BLaER1 treated with 17β-estradiol and CSF1 and Interleukin-3, amounts not matched to agents 10 nM and 100 nM (cell line): ENCODE measurements around the gene PLD5.
A peak's percentile ranks its signal among the peaks of the same experiment; 100 is the strongest.
"Not testable (repeated sequence)": the region's sequence is repeated elsewhere in the genome, so short reads cannot be mapped to it uniquely, and the experiment has no call there.

ENCODE experiments used
- H3K27ac ChIP-seq, 11 experiments: shearing (Covaris generic); formaldehyde crosslinking; 2 replicates each; pipeline ENCODE4 v1.8.1; 2022
- H3K27me3 ChIP-seq, 11 experiments: shearing (Covaris generic); formaldehyde crosslinking; 2 replicates each; pipeline ENCODE4 v1.8.1; 2022
- H3K36me3 ChIP-seq, 11 experiments: shearing (Covaris generic); formaldehyde crosslinking; 2 replicates each; pipeline ENCODE4 v1.8.1; 2022
- H3K4me1 ChIP-seq, 10 experiments: shearing (Covaris generic); formaldehyde crosslinking; 2 replicates each; pipeline ENCODE4 v1.8.1; 2022
- H3K4me2 ChIP-seq, 11 experiments: shearing (Covaris generic); formaldehyde crosslinking; 2 replicates each; pipeline ENCODE4 v1.8.1; 2022
- H3K4me3 ChIP-seq, 10 experiments: shearing (Covaris generic); formaldehyde crosslinking; 2 replicates each; pipeline ENCODE4 v1.8.1; 2022
- H3K9ac ChIP-seq, 11 experiments: shearing (Covaris generic); formaldehyde crosslinking; 2 replicates each; pipeline ENCODE4 v1.8.1; 2022
- H3K9me3 ChIP-seq, 11 experiments: shearing (Covaris generic); formaldehyde crosslinking; replicated peaks in 1 of 11; 2 replicates each; pipeline ENCODE4 v1.8.1; 2022
- H4K20me1 ChIP-seq, 11 experiments: shearing (Covaris generic); formaldehyde crosslinking; 2 replicates each; pipeline ENCODE4 v1.8.1; 2022
- Cebpa-rat ChIP-seq, 11 experiments: shearing (Covaris generic); IDR thresholded peaks; 2 replicates each; pipeline ENCODE4 v1.8.1; 2022

Gene PLD5

DNA sequence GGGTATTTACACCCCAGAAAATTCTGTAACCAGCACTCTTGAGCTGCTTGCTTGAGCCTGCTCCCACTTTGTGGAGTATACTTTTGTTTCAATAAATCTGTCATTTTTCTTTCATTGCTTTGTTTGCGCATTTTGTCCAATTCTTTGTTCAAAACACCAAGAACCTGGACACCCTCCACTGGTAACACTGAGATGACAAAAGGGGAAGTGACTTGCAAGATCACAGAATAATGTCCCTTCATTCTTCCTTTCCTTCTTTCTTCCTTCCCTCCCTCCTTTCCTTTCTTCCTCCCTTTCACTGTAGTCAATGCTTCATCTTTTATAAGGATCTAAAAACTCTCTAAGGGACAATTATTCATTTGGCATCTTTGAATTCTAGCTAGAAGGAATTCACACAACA, 391.1 kb downstream of the PLD5 start:
- Histone ChIP-seq H3K27ac (no peak overlapping the region), H3K36me3 (no peaks in the 10 kb centered on the region), H3K4me1 (peaks cover 0 to 11% (median 0%) of the 10 kb centered on the region in 10 experiments; a peak in 2 of 20 replicates), H3K4me3 (no peak overlapping the region), H4K20me1 (no peaks in the 10 kb centered on the region), H3K9me3 (peaks cover 0 to 8% (median 4%) of the 10 kb centered on the region in 11 experiments; a peak in 4 of 22 replicates), H3K4me2 (peak overlapping the region in 1 of 11 experiments; percentile 18; a peak in 1 of 22 replicates), H3K9ac (no peak overlapping the region), H3K27me3 (no peaks in the 10 kb centered on the region)
- no peak for TF ChIP-seq Cebpa-rat (IDR thresholded peaks at IDR 0.05)

- Histone ChIP-seq H3K27me3 (no peaks in the 10 kb centered on the region), H3K27ac (no peak overlapping the region), H3K9ac (no peak overlapping the region), H3K4me3 (no peak overlapping the region), H3K36me3 (no peaks in the 10 kb centered on the region), H4K20me1 (no peaks in the 10 kb centered on the region), H3K4me1 (peaks cover 0 to 11% (median 0%) of the 10 kb centered on the region in 10 experiments; a peak in 2 of 20 replicates), H3K9me3 (peaks cover 0 to 8% (median 4%) of the 10 kb centered on the region in 11 experiments; a peak in 4 of 22 replicates), H3K4me2 (no peak overlapping the region)
- TF ChIP-seq Cebpa-rat (IDR thresholded peaks at IDR 0.05), result no peak
Measured at GRCh38 chr1:242132121-242132817, 392.2 kb downstream of the PLD5 start.

DNA sequence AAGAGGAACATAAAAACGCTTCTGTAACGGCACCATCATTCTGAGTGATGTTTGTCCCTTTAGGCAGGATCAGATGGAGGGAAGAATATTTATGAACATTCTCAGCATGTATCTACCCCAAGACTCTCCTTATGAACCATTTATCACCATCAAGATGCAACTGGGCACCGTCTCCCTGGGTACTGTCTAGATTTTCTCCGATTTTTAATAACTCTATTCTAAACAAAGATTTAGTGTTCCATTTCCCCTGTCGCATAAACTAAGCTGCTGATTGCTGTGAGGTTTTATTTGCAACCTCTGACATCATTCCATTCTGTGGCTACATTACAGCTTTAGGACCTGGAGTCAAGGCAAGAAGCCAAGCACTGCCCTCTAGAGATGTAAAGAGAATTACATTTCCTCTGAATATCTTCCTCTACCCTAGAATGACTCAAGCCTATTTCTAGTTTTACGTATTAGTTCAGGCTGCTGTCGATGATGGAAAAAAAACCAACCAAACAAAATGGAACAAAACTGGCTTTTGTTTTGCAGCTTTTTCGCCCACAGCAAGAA, 395.5 kb downstream of the PLD5 start:
- Histone ChIP-seq H3K27ac (no peak overlapping the region), H4K20me1 (no peaks in the 10 kb centered on the region), H3K27me3 (no peaks in the 10 kb centered on the region), H3K4me2 (no peak overlapping the region), H3K9ac (no peak overlapping the region), H3K36me3 (no peaks in the 10 kb centered on the region), H3K4me1 (peaks cover 0 to 7% (median 0%) of the 10 kb centered on the region in 10 experiments; a peak in 2 of 20 replicates), H3K9me3 (peaks cover 0 to 8% (median 4%) of the 10 kb centered on the region in 11 experiments; a peak in 4 of 22 replicates), H3K4me3 (no peak overlapping the region)
- no peak for TF ChIP-seq Cebpa-rat (IDR thresholded peaks at IDR 0.05)

DNA sequence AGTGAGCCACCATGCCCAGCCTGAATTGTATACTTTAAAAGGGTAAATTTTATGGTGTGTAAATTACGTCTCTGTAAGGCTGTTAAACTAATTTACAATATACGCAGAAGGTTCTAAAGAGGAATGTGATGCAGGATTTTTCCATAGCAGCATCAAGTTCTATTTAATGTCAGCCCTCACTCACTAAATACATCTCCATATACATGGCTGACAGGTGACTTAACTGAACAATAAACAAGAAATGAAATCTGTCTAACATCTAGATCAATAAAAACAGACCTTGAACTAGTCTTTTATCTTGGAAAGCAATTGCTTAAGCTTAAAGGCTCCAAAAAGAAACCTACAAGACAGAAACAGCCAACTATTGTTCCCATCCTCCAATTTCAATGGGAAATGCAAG, 404.1 kb downstream of the PLD5 start:
- no peaks in the 10 kb centered on the region for H4K20me1 ChIP-seq
- no peaks in the 10 kb centered on the region for H3K4me1 ChIP-seq
- no peak overlapping the region for H3K4me2 ChIP-seq
- no peaks in the 10 kb centered on the region for H3K9me3 ChIP-seq
- no peak overlapping the region for H3K9ac ChIP-seq
- H3K27me3 ChIP-seq, result no peaks in the 10 kb centered on the region
- H3K4me3 ChIP-seq, result no peak overlapping the region
- no peak for TF ChIP-seq Cebpa-rat (IDR thresholded peaks at IDR 0.05)
- H3K36me3 ChIP-seq, result no peaks in the 10 kb centered on the region
- no peak overlapping the region for H3K27ac ChIP-seq

DNA sequence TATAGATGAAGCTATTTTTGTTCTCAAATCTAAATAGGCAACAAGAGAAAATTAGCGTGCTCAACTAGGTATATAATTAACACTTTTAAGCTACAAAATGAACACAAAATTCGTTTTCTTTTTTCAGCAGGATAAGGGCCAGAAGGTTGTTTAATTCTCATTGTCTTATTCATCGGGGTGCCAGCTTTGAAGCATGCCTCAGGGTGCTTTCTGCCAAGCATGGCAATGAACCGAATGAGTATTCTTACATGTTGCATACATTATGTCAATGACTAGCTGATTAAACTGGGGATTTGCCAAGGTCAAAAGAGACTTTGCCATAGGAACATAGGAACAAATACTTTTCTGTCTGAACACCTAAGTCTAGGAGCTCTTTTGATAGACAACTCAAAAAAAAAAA, 423.6 kb downstream of the PLD5 start:
- TF ChIP-seq Cebpa-rat (IDR thresholded peaks at IDR 0.05), result no peak
- no peak overlapping the region for H3K4me2 ChIP-seq

DNA sequence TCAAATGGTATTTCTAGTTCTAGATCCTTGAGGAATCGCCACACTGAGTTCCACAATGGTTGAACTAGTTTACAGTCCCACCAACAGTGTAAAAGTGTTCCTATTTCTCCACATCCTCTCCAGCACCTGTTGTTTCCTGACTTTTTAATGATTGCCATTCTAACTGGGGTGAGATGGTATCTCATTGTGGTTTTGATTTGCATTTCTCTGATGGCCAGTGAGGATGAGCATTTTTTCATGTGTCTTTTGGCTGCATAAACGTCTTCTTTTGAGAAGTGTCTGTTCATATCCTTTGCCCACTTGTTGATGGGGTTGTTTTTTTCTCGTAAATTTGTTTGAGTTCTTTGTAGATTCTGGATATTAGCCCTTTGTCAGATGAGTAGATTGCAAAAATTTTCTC, 427.2 kb downstream of the PLD5 start:
- not testable (repeated sequence) for H3K27ac ChIP-seq, H3K4me3 ChIP-seq, H4K20me1 ChIP-seq, H3K9me3 ChIP-seq, H3K9ac ChIP-seq, H3K4me1 ChIP-seq, H3K4me2 ChIP-seq, H3K36me3 ChIP-seq, H3K27me3 ChIP-seq

More for the DNA sequence above, 423.6 kb downstream of the PLD5 start:
- no peak overlapping the region for H3K27ac ChIP-seq
- no peaks in the 10 kb centered on the region for H3K4me1 ChIP-seq
- H3K9me3 ChIP-seq, result no peaks in the 10 kb centered on the region
- no peak overlapping the region for H3K4me3 ChIP-seq
- no peaks in the 10 kb centered on the region for H3K36me3 ChIP-seq
- no peaks in the 10 kb centered on the region for H3K27me3 ChIP-seq
- no peaks in the 10 kb centered on the region for H4K20me1 ChIP-seq
- H3K9ac ChIP-seq, result no peak overlapping the region

GRCh38 chr1:242093116-242093515, 431.4 kb downstream of the PLD5 start:
- Histone ChIP-seq H3K9me3 (no peaks in the 10 kb centered on the region), H3K4me3 (no peak overlapping the region), H3K9ac (no peak overlapping the region), H3K27me3 (no peaks in the 10 kb centered on the region), H3K36me3 (no peaks in the 10 kb centered on the region), H3K4me2 (no peak overlapping the region), H4K20me1 (no peaks in the 10 kb centered on the region), H3K4me1 (no peaks in the 10 kb centered on the region), H3K27ac (no peak overlapping the region)
- no peak for TF ChIP-seq Cebpa-rat (IDR thresholded peaks at IDR 0.05)

DNA sequence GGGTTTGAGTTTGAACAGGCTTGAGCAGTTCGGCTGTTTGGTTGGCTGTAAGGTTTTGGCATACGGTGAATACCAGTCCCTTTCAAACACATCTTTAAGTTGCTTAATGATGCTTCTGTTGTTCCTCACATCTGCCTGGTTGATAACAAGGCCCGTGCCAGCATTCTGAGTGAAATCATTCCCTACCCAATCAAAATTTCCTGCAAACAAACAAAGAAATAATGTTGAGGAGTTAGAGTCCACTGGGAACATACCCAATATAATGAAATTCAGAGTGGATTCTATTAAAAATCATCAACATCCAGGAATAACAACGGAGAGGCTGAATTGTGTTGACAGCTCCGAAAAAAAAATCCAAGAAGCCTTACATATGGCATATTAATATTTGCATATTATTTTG, 434.6 kb downstream of the PLD5 start:
- no peak for TF ChIP-seq Cebpa-rat (IDR thresholded peaks at IDR 0.05)
- Histone ChIP-seq H3K27ac (no peak overlapping the region), H3K4me1 (no peaks in the 10 kb centered on the region), H4K20me1 (no peaks in the 10 kb centered on the region), H3K9ac (no peak overlapping the region), H3K27me3 (no peaks in the 10 kb centered on the region), H3K4me2 (no peak overlapping the region), H3K4me3 (no peak overlapping the region), H3K9me3 (no peaks in the 10 kb centered on the region), H3K36me3 (no peaks in the 10 kb centered on the region)

DNA sequence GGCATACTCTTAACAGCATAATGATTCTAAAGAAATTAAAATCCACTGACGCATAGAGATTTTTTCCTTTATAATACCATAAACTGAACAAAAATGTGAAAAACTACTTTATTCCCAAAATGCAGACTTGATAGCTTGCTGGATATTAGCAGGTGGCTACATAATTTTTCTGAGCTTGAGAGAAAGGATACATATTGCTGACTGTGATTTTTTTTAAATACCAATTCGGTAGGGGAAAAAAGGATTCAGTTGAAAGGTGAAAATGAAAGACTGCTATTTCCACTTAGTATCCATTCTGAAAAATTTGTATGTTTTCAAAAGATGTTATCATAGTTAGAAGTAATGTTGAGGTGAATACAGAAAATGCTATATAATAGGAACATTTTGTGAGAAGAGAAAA, 435.6 kb downstream of the PLD5 start:
- Histone ChIP-seq H3K27me3 (no peaks in the 10 kb centered on the region), H3K27ac (no peak overlapping the region), H4K20me1 (no peaks in the 10 kb centered on the region), H3K4me1 (no peaks in the 10 kb centered on the region), H3K36me3 (no peaks in the 10 kb centered on the region), H3K9me3 (no peaks in the 10 kb centered on the region), H3K9ac (no peak overlapping the region), H3K4me2 (no peak overlapping the region), H3K4me3 (no peak overlapping the region)
- no peak for TF ChIP-seq Cebpa-rat (IDR thresholded peaks at IDR 0.05)

DNA sequence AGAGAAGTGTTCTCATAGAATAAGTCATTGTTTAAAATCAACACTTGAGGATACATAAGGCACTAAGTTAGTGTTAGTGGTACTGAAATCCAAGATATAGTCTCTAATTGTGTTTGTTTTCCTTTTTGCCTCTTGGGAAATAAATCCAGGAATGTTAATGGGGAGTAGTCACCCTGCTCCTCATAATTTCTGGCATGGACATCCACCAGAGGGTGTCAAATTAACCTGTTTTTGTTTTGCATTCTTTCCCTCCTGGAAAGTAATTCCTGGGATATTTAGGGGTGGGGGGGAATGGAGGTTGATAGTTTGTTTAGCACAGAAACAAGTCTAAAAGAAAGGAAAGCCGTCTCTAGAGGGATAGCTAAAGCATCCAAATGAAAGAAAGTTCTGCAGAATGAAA, 437.8 kb downstream of the PLD5 start:
- Histone ChIP-seq H3K27ac (no peak overlapping the region), H3K27me3 (no peaks in the 10 kb centered on the region), H3K4me2 (no peak overlapping the region), H4K20me1 (no peaks in the 10 kb centered on the region), H3K4me3 (no peak overlapping the region), H3K9ac (no peak overlapping the region), H3K9me3 (no peaks in the 10 kb centered on the region), H3K36me3 (no peaks in the 10 kb centered on the region), H3K4me1 (no peaks in the 10 kb centered on the region)
- no peak for TF ChIP-seq Cebpa-rat (IDR thresholded peaks at IDR 0.05)
